Measurements from ENCODE around the gene GPR156. TPM values are rescaled to one million over a fixed set of nuclear protein-coding genes. Genes with fewer than 3 reads are reported as not detected.

Gene GPR156
- total and polyA plus RNA-seq, 10 of the 15 experiments (the other 5 are each of a cell fraction or from before 2014, with no cell fraction given): 0.08 to 0.15 (median 0.11) TPM; not detected in 6

- no peak overlapping the region for H3K4me3 ChIP-seq
- DNase-seq (ENCODE audit: low read depth, low spot score) (no peak), FAIRE-seq (no peak), ATAC-seq (no peak)
- in situ Hi-C loops (cut with MboI): no loop called here
- H3K9me3 ChIP-seq (replicated peaks; ENCODE audit: control insufficient read depth, insufficient read depth, low read length): no peaks in the 10 kb centered on the region
- ChIA-PET POLR2A (no interaction called here), RAD21 (ENCODE audit: unreplicated experiment) (no interaction called here), CTCF (no interaction called here), SMC1A (ENCODE audit: uncharacterized antibody, unreplicated experiment) (no interaction called here)
- no peak overlapping the region for H3K9ac ChIP-seq (ENCODE audit: control insufficient read depth, insufficient read depth, low read length)
- no peak overlapping the region for H3K27ac ChIP-seq (ENCODE audit: control insufficient read depth, insufficient read depth)
- intact Hi-C loops (cut with micrococcal nuclease; ENCODE audit: unreplicated experiment): no loop called here
- 64% methylated on average over 4 of the region's 4 CpGs for WGBS (ENCODE audit: insufficient coverage, insufficient replicate concordance, low lambda C conversion rate, missing lambda C conversion rate)
- no TSS peak for BruUV-seq (replicated peaks)
- H3K4me2 ChIP-seq (ENCODE audit: control insufficient read depth, insufficient read depth): no peak overlapping the region
- no peak for TF ChIP-seq CBFB (IDR thresholded peaks at IDR 0.05; ENCODE audit: low read depth)
- no peak for TF ChIP-seq ZNF622 (IDR thresholded peaks at IDR 0.05)
- TF ChIP-seq PAX5 (IDR thresholded peaks at IDR 0.05; ENCODE audit: borderline replicate concordance, low read depth, low read length): no peak
- no peak for TF ChIP-seq MYC (IDR thresholded peaks at IDR 0.05; ENCODE audit: insufficient read depth, insufficient read length, insufficient replicate concordance, low read length, severe bottlenecking)
- TF ChIP-seq CUX1 (IDR thresholded peaks at IDR 0.05; ENCODE audit: insufficient replicate concordance, low read depth, low read length): no peak
- no peak for TF ChIP-seq EZH2 (IDR thresholded peaks at IDR 0.05; ENCODE audit: borderline replicate concordance, control insufficient read depth, low read depth, low read length)
- no peak for TF ChIP-seq TCF3 (IDR thresholded peaks at IDR 0.05; ENCODE audit: borderline replicate concordance, insufficient read depth, low read depth, low read length)
- no peak for TF ChIP-seq CHD2 (IDR thresholded peaks at IDR 0.05; ENCODE audit: borderline replicate concordance, low read depth, low read length)
- TF ChIP-seq SKIL (IDR thresholded peaks at IDR 0.05; ENCODE audit: low read depth, poor library complexity, severe bottlenecking): no peak
- TF ChIP-seq CHD4 (IDR thresholded peaks at IDR 0.05): no peak
- no peak for TF ChIP-seq KDM1A (IDR thresholded peaks at IDR 0.05; ENCODE audit: borderline replicate concordance)
- no peak for TF ChIP-seq CREB1 (IDR thresholded peaks at IDR 0.05; ENCODE audit: low read depth)
- no peak for TF ChIP-seq SRF (IDR thresholded peaks at IDR 0.05; ENCODE audit: low read depth in 2 of 2, low read length in 2 of 2)
- TF ChIP-seq SMAD1 (IDR thresholded peaks at IDR 0.05; ENCODE audit: low read depth, partially characterized antibody): no peak
- H3K4me1 ChIP-seq (ENCODE audit: control insufficient read depth, insufficient read depth, low read length): no peaks in the 10 kb centered on the region
- H3K36me3 ChIP-seq (ENCODE audit: control insufficient read depth in 2 of 2, insufficient read depth in 2 of 2, low read length in 1 of 2): no peaks in the 10 kb centered on the region
- no peak overlapping the region for H2AFZ ChIP-seq (ENCODE audit: control insufficient read depth, low read depth, low read length)
- no peaks in the 10 kb centered on the region for H4K20me1 ChIP-seq (ENCODE audit: control insufficient read depth, insufficient read depth)
- no peaks in the 10 kb centered on the region for H3K79me2 ChIP-seq (ENCODE audit: control insufficient read depth, insufficient read depth, low read length)
- H3K27me3 ChIP-seq (replicated peaks in 1 of 2; ENCODE audit: control insufficient read depth in 2 of 2, insufficient read depth in 2 of 2, low read length in 1 of 2): no peaks in the 10 kb centered on the region
Observed at GRCh38 chr3:120163026-120163425, 122.0 kb downstream of the GPR156 start.

Measured in GM12878 (cell line).